HG03342 (cell line): ENCODE measurements around the gene TOP2B.

ENCODE experiments used
- ATAC-seq: cut with Tn5 transposase; IDR thresholded peaks from one replicate; pipeline ENCODE4 v1.9.1; 2021; ENCODE audit warnings: mild to moderate bottlenecking, moderate library complexity; ENCODE audit not compliant: unreplicated experiment

The TOP2B gene

DNA sequence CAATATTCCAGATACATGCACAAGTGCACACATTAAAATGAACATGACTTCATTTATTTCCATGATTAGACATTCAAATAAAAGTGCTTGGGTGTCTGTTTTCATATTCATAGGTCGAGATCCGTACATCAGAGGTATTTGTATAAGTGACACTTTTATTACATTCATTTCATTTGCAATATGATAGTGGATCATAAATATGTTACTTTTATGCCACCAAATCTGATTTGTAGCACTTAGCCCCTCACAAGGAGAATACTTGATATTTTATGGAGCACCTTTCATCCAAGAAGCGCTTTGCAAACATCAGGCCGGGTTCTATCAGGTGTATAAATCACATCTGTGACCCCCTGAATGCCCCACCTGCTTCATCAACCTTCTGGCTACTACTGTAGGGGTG lies 100.6 kb downstream of the TOP2B start:
- no peak for ATAC-seq

DNA sequence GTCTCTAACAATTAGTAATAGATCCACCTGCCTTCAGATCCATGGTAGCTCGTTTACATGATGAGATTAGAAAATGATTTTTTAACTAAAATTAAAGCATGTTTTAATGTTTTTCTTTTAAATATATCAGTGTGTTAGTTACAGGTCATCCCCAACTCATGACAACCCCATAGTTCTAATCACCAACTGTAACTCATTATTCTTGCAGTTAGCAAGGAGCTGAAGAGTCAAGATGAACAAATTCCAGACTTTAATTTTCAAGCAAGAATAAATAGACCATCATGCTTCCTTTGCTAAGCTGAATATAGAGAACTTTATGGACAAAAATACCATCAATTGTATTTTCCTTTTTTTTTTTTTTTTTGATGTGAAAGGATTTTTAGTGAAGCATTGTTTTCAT lies 101.1 kb downstream of the TOP2B start:
- ATAC-seq: no peak

DNA sequence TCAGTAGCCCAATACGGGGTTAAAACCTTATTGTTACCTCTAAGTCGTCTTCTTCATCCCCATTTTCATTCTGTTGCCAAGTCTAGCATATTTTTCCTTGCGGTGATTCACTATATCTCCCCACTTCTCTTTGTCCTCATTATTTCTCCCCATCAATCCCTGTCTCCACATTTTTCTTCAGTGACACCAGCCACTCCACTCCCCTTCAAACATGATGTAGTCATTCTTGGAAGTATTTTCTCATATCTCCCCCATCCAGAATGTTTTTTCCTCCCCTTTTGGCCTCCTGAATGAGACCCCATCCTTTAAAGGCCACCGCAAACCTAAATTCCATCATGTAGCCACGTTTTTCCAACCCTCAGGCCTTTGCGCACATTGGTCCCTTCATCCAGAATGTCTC lies 105.9 kb downstream of the TOP2B start:
- ATAC-seq: no peak

DNA sequence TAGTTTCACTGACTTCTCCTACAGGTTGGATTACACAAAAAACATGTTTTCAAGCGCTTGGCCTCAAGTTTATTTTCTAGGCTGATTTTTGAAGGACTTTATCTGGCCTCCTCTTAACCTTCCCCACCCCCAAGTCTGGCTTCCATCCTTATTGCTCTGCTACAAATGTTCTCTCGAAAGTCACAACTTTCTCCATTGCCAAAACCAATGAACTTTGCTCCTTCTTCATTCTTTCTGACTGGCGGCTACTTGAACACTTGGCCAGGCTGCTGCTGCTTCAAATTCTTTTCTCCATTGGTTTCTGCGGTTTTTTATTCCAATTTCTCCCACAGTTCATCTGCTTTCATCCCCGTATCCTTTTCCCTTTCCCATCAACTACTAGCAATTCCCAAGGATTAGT lies 106.6 kb downstream of the TOP2B start:
- no peak for ATAC-seq

DNA sequence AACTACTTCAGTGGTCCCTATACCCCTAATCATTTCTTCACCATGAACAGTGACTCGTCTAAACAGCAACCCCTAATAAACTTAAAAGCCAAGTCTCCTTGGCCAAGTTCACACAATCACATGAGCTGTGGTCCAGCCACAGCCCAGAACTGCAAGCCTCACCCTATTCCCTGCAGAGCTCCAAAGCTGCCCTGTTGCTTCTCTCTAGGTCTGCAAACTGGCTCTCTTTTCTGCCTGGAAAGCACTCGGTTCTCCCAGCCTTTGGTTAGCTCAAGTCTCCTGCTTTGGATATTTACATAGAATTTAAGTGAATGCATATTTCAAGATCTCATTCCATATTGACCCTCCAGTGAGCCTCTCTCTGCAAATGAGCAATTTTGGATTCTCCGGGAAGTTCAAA lies 107.0 kb downstream of the TOP2B start:
- ATAC-seq: no peak

DNA sequence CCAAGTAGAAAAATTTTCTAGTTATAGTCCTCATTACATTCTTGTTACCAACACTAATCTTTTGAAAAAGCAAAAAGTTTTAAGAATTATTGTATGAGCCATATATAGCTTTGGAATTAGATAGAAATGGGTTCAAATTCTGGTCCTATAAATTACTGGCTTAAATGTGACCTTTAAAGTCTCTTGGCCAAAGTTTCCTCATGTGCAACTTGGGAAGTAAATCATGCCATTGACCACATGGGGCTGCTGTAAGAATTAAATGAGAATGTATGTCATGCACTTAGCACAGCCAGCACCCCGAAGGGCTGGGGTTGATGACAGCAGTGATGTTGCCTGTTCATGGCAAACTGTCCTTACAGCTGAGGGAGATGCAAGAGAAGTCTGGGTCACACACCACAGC lies 108.3 kb downstream of the TOP2B start:
- no peak for ATAC-seq

DNA sequence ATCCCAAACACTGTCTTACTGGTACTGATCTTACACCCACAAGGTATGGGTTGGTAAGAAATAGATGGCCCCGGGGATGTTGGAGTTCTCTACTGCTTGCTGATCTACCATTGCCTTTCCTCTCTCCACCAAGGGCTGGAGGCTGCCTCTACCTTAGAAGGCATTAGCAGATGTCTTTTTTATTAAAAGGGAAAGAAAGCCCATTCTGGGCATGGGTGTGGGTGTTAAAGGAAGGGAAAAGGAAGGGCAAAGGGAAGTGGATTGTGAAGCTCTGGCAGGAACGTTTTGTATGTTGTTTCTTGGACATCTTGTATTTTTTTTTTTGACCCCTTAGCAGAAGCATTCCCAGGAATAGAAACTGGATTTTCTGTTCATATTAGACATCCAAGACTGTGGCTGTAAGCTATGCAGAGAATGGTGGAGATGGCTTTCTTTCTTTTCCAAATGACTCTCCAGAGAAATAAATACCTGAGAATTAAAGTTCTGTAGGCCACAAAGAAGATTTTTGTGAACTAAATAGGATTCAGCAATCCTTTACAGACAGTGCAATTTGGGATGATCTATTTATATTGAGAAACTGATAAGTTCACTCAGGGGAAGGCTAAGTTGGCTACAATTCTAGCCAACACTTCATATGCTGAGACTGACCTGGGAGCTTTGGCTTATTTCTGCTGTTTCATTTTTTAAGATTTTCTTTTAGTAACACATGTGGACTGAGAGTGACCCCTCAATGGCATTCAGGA lies 108.8 kb downstream of the TOP2B start:
- ATAC-seq: no peak

DNA sequence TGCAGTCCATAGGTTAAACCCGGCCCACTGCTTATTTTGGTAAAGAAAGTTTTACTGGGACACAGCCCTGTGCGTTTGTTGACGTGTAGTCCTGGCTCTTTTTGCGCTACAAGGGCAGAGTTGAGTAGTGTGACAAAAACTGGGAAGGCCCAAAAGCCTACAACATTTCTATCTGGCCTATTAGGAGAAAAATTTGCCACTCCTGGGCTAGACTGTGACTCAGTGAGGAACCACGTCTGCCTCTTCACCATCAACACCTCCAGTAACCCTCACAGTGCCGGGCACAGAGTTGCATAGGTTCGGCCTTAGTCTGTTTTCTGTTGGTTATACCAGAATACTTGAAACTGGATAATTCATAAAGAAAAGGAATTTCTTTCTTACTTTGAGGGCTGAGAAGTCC lies 110.3 kb downstream of the TOP2B start:
- no peak for ATAC-seq

DNA sequence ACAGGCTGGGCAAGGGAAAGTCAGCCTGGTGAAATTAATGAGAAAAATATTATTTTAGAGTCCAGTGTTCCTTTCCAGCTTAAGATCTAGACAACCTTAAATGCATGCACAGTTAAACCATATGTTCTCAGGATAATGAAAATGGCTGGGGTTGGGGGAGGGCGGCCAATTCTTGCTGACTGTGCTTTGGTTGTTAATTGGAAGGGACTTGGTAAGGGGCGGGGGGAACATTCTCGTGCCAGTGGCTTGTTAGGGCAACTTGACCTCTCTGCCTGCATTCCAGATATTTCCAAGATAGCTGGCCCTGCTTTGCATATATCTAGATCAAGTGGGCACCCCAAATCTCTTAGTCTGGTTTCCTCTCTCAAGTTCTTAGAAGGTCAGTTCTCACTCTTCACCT lies 112.5 kb downstream of the TOP2B start:
- no peak for ATAC-seq

DNA sequence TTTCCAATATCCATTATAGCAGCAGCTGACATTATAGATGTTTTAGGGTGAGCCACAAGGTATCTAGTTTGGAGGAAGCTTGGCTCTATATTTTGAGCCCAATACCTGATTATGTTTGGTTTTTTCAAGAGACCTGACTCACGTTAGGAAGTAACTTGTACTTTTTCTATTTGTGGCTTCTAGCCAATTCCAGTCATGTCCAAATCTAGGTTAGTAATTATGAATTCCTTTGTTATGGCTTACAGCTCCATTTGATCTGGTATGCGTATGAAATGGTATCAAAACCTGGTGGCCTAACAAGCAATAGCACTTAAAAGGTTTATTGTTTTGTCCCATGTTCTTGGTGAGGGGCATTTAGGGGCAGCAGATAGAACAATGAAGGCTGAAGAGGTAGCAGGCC lies 115.9 kb downstream of the TOP2B start:
- no peak for ATAC-seq

DNA sequence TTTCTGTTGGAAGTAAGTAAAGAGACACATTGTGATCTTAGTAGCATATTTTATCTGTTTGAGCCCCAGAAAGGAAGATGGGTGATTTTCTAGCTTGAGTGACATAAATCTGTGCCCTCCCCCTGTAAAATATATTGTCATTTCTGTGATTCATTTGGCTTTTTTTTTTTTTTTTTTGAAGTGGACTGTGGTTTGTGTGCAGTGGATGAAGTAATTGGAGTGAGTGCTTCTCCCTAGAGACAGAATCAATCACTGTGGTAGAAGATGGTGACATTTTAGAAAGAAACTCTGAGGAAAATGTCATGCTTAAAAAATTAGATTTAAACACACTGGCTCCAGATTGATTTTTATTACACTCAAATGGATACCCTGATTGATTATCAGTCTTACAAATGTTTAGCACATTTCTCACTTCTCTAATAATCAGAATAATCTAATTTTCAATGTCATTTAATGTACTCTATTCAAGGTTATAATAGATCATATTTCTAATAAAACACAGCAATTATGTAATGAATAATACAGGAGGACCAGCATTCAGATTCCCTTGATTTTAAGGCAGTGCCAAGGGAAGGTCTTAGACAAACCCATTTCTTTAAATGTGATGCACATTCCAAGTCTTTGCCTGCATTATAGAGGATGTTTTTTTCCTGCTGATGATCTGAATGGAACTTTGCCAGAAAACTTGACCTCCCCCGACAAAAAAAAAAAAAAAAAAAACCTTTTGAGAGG lies 116.6 kb downstream of the TOP2B start:
- no peak for ATAC-seq
